ENCODE data around the gene DAGLA. TPM values are rescaled to one million over a fixed set of nuclear protein-coding genes. Genes with fewer than 3 reads are reported as not detected.

The DAGLA gene
- total RNA-seq, 1 experiment from 2014 or later = not detected

- H3K4me3 ChIP-seq (ENCODE audit: low read length) = no peak overlapping the region
- no peak overlapping the region for H2AFZ ChIP-seq (ENCODE audit: low read length)
- H3K79me2 ChIP-seq (ENCODE audit: low read length) = no peaks in the 10 kb centered on the region
- no peaks in the 10 kb centered on the region for H3K9me3 ChIP-seq (ENCODE audit: low read length)
- no peaks in the 10 kb centered on the region for H3K4me1 ChIP-seq (ENCODE audit: low read length)
- no peaks in the 10 kb centered on the region for H3K27me3 ChIP-seq (ENCODE audit: low read length)
- H3K9me2 ChIP-seq (replicated peaks; ENCODE audit: insufficient read depth, low read length) = no peaks in the 10 kb centered on the region
- no peak overlapping the region for H3K4me2 ChIP-seq (ENCODE audit: low read depth, low read length, poor library complexity, severe bottlenecking)
- H3K36me3 ChIP-seq (ENCODE audit: insufficient read depth, low read length) = no peaks in the 10 kb centered on the region
- no peaks in the 10 kb centered on the region for H4K20me1 ChIP-seq (ENCODE audit: insufficient read depth, low read depth, low read length)
- DNase-seq = no peak
- H3K9ac ChIP-seq (ENCODE audit: low read length) = no peak overlapping the region
- H3K27ac ChIP-seq (ENCODE audit: low read length) = no peak overlapping the region
Measured at GRCh38 chr11:61691380-61692156, 11.4 kb downstream of the DAGLA start.

- no peaks in the 10 kb centered on the region for H3K9me3 ChIP-seq (ENCODE audit: low read length)
- H3K4me1 ChIP-seq (ENCODE audit: low read length) = no peaks in the 10 kb centered on the region
- H3K4me3 ChIP-seq (ENCODE audit: low read length) = no peak overlapping the region
- H3K27me3 ChIP-seq (ENCODE audit: low read length) = no peaks in the 10 kb centered on the region
- no peak overlapping the region for H3K27ac ChIP-seq (ENCODE audit: low read length)
- no peak for DNase-seq
- no peak overlapping the region for H2AFZ ChIP-seq (ENCODE audit: low read length)
- H3K9ac ChIP-seq (ENCODE audit: low read length) = no peak overlapping the region
- H3K36me3 ChIP-seq (ENCODE audit: insufficient read depth, low read length) = no peaks in the 10 kb centered on the region
- H3K9me2 ChIP-seq (replicated peaks; ENCODE audit: insufficient read depth, low read length) = no peaks in the 10 kb centered on the region
- no peaks in the 10 kb centered on the region for H3K79me2 ChIP-seq (ENCODE audit: low read length)
- no peak overlapping the region for H3K4me2 ChIP-seq (ENCODE audit: low read depth, low read length, poor library complexity, severe bottlenecking)
- no peaks in the 10 kb centered on the region for H4K20me1 ChIP-seq (ENCODE audit: insufficient read depth, low read depth, low read length)
Measured at GRCh38 chr11:61693922-61694601, 13.9 kb downstream of the DAGLA start.

GRCh38 chr11:61694602-61694939 lies 14.4 kb downstream of the DAGLA start:
- Histone ChIP-seq H4K20me1 (ENCODE audit: insufficient read depth, low read depth, low read length) (no peaks in the 10 kb centered on the region), H3K9ac (ENCODE audit: low read length) (no peak overlapping the region), H3K36me3 (ENCODE audit: insufficient read depth, low read length) (no peaks in the 10 kb centered on the region), H3K4me2 (ENCODE audit: low read depth, low read length, poor library complexity, severe bottlenecking) (no peak overlapping the region), H2AFZ (ENCODE audit: low read length) (no peak overlapping the region), H3K4me1 (ENCODE audit: low read length) (no peaks in the 10 kb centered on the region), H3K9me2 (replicated peaks; ENCODE audit: insufficient read depth, low read length) (no peaks in the 10 kb centered on the region), H3K4me3 (ENCODE audit: low read length) (no peak overlapping the region), H3K79me2 (ENCODE audit: low read length) (no peaks in the 10 kb centered on the region), H3K9me3 (ENCODE audit: low read length) (no peaks in the 10 kb centered on the region), H3K27me3 (ENCODE audit: low read length) (no peaks in the 10 kb centered on the region), H3K27ac (ENCODE audit: low read length) (no peak overlapping the region)
- DNase-seq = no peak

GRCh38 chr11:61694946-61695706 lies 14.9 kb downstream of the DAGLA start:
- no peak overlapping the region for H3K9ac ChIP-seq (ENCODE audit: low read length)
- H3K9me3 ChIP-seq (ENCODE audit: low read length) = no peaks in the 10 kb centered on the region

GRCh38 chr11:61695917-61696316 lies 15.7 kb downstream of the DAGLA start:
- Histone ChIP-seq H3K27ac (ENCODE audit: low read length) (no peak overlapping the region), H2AFZ (ENCODE audit: low read length) (no peak overlapping the region), H3K9me3 (ENCODE audit: low read length) (no peaks in the 10 kb centered on the region), H3K4me2 (ENCODE audit: low read depth, low read length, poor library complexity, severe bottlenecking) (no peak overlapping the region), H3K4me1 (ENCODE audit: low read length) (no peaks in the 10 kb centered on the region), H3K36me3 (ENCODE audit: insufficient read depth, low read length) (no peaks in the 10 kb centered on the region), H4K20me1 (ENCODE audit: insufficient read depth, low read depth, low read length) (no peaks in the 10 kb centered on the region), H3K9ac (ENCODE audit: low read length) (no peak overlapping the region), H3K4me3 (ENCODE audit: low read length) (no peak overlapping the region), H3K79me2 (ENCODE audit: low read length) (no peaks in the 10 kb centered on the region), H3K9me2 (replicated peaks; ENCODE audit: insufficient read depth, low read length) (no peaks in the 10 kb centered on the region), H3K27me3 (ENCODE audit: low read length) (no peaks in the 10 kb centered on the region)
- no peak for DNase-seq

More at GRCh38 chr11:61694946-61695706, 14.9 kb downstream of the DAGLA start:
- Histone ChIP-seq H3K9me2 (replicated peaks; ENCODE audit: insufficient read depth, low read length) (no peaks in the 10 kb centered on the region), H3K4me2 (ENCODE audit: low read depth, low read length, poor library complexity, severe bottlenecking) (no peak overlapping the region), H3K27ac (ENCODE audit: low read length) (no peak overlapping the region), H4K20me1 (ENCODE audit: insufficient read depth, low read depth, low read length) (no peaks in the 10 kb centered on the region), H2AFZ (ENCODE audit: low read length) (no peak overlapping the region), H3K36me3 (ENCODE audit: insufficient read depth, low read length) (no peaks in the 10 kb centered on the region), H3K4me1 (ENCODE audit: low read length) (no peaks in the 10 kb centered on the region), H3K79me2 (ENCODE audit: low read length) (no peaks in the 10 kb centered on the region), H3K27me3 (ENCODE audit: low read length) (no peaks in the 10 kb centered on the region), H3K4me3 (ENCODE audit: low read length) (no peak overlapping the region)
- DNase-seq = no peak

DNA sequence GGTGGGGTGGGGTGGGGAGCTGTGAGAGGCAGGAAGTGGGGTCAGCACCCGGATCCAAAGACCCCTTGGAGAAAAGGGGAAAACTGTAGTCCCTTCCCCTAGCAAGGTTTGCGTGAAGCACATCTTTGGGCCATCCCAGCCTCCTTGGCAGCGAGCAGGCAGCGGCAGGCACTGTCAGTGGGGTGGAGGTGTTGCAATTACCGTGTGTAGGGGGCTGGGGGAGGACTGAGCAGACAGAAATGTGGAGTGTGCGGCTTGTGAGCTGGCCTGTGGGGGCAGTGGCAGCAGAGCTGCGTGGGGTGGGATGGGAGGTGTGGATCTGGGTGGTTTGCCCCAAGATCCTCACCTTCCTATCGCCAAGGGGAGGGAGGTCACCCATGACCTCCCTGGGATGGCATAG lies 16.4 kb downstream of the DAGLA start:
- H3K36me3 ChIP-seq (ENCODE audit: insufficient read depth, low read length) = no peaks in the 10 kb centered on the region
- no peaks in the 10 kb centered on the region for H3K4me1 ChIP-seq (ENCODE audit: low read length)
- DNase-seq = no peak
- H2AFZ ChIP-seq (ENCODE audit: low read length) = no peak overlapping the region
- no peaks in the 10 kb centered on the region for H4K20me1 ChIP-seq (ENCODE audit: insufficient read depth, low read depth, low read length)
- H3K4me2 ChIP-seq (ENCODE audit: low read depth, low read length, poor library complexity, severe bottlenecking) = no peak overlapping the region
- H3K9ac ChIP-seq (ENCODE audit: low read length) = no peak overlapping the region
- H3K27me3 ChIP-seq (ENCODE audit: low read length) = no peaks in the 10 kb centered on the region
- H3K9me3 ChIP-seq (ENCODE audit: low read length) = no peaks in the 10 kb centered on the region
- H3K4me3 ChIP-seq (ENCODE audit: low read length) = no peak overlapping the region
- no peak overlapping the region for H3K27ac ChIP-seq (ENCODE audit: low read length)
- no peaks in the 10 kb centered on the region for H3K9me2 ChIP-seq (replicated peaks; ENCODE audit: insufficient read depth, low read length)
- no peaks in the 10 kb centered on the region for H3K79me2 ChIP-seq (ENCODE audit: low read length)

DNA sequence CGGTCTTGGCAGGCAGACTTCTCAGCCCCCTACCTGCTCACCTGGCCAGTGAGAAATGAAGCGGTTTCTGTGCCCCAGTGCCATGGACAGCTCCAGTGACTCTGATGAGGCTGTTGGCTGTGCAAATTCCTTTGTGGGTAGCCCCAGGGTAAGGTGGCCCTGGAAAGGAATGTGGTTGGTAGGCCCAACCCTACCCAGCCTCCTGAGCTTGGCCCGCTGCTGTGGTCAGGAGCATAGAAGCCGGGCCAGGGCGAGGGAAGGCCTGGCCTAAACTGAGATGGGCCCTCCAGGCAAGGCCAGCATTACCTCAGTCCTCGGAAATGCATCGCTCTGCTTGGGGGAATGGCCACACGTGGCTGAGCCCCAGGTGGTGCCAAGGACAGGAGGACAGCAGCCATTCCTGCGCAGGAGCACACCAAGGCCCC lies 16.9 kb downstream of the DAGLA start:
- Histone ChIP-seq H3K9ac (ENCODE audit: low read length) (no peak overlapping the region), H3K4me2 (ENCODE audit: low read depth, low read length, poor library complexity, severe bottlenecking) (no peak overlapping the region)

GRCh38 chr11:61697764-61698163 lies 17.6 kb downstream of the DAGLA start:
- no peak overlapping the region for H3K4me2 ChIP-seq (ENCODE audit: low read depth, low read length, poor library complexity, severe bottlenecking)
- no peaks in the 10 kb centered on the region for H4K20me1 ChIP-seq (ENCODE audit: insufficient read depth, low read depth, low read length)
- no peak overlapping the region for H3K4me3 ChIP-seq (ENCODE audit: low read length)
- H3K79me2 ChIP-seq (ENCODE audit: low read length) = no peaks in the 10 kb centered on the region
- H2AFZ ChIP-seq (ENCODE audit: low read length) = no peak overlapping the region
- H3K36me3 ChIP-seq (ENCODE audit: insufficient read depth, low read length) = no peaks in the 10 kb centered on the region
- H3K27ac ChIP-seq (ENCODE audit: low read length) = no peak overlapping the region
- H3K27me3 ChIP-seq (ENCODE audit: low read length) = no peaks in the 10 kb centered on the region
- no peaks in the 10 kb centered on the region for H3K9me2 ChIP-seq (replicated peaks; ENCODE audit: insufficient read depth, low read length)
- DNase-seq = no peak
- H3K9me3 ChIP-seq (ENCODE audit: low read length) = no peaks in the 10 kb centered on the region
- H3K9ac ChIP-seq (ENCODE audit: low read length) = no peak overlapping the region
- H3K4me1 ChIP-seq (ENCODE audit: low read length) = no peaks in the 10 kb centered on the region

More for the DNA sequence above, 16.9 kb downstream of the DAGLA start:
- Histone ChIP-seq H3K4me3 (ENCODE audit: low read length) (no peak overlapping the region), H3K79me2 (ENCODE audit: low read length) (no peaks in the 10 kb centered on the region), H3K9me3 (ENCODE audit: low read length) (no peaks in the 10 kb centered on the region), H3K4me1 (ENCODE audit: low read length) (no peaks in the 10 kb centered on the region), H3K36me3 (ENCODE audit: insufficient read depth, low read length) (no peaks in the 10 kb centered on the region), H2AFZ (ENCODE audit: low read length) (no peak overlapping the region), H3K27me3 (ENCODE audit: low read length) (no peaks in the 10 kb centered on the region), H3K9me2 (replicated peaks; ENCODE audit: insufficient read depth, low read length) (no peaks in the 10 kb centered on the region), H3K27ac (ENCODE audit: low read length) (no peak overlapping the region), H4K20me1 (ENCODE audit: insufficient read depth, low read depth, low read length) (no peaks in the 10 kb centered on the region)
- DNase-seq = no peak
